GM21528 (cell line): ENCODE data around the gene RBM34.
"Not testable (repeated sequence)": the region's sequence is repeated elsewhere in the genome, so short reads cannot be mapped to it uniquely, and the experiment has no call there.

Experiments used
- ATAC-seq: cut with Tn5 transposase; IDR thresholded peaks from one replicate; pipeline ENCODE4 v1.9.1; 2021; ENCODE audit warnings: mild to moderate bottlenecking, moderate library complexity; ENCODE audit not compliant: unreplicated experiment, low FRiP score

RBM34 gene

GRCh38 chr1:235093013-235093695, 67.9 kb downstream of the RBM34 start:
- no peak for ATAC-seq

GRCh38 chr1:235092415-235092814, 68.6 kb downstream of the RBM34 start:
- not testable (repeated sequence) for ATAC-seq

GRCh38 chr1:235092045-235092406, 69.0 kb downstream of the RBM34 start:
- ATAC-seq, result not testable (repeated sequence)

- ATAC-seq, result not testable (repeated sequence)
These were observed 69.6 kb downstream of the RBM34 start for GRCh38 chr1:235091319-235092044.

- ATAC-seq, result no peak
These were observed 70.5 kb downstream of the RBM34 start for GRCh38 chr1:235090406-235091069.

- no peak for ATAC-seq
These were observed 72.1 kb downstream of the RBM34 start for GRCh38 chr1:235088907-235089306.

- ATAC-seq, result no peak
These were observed 72.6 kb downstream of the RBM34 start for GRCh38 chr1:235088430-235088829.

- ATAC-seq, result no peak
These were observed 73.1 kb downstream of the RBM34 start for GRCh38 chr1:235087906-235088305.

GRCh38 chr1:235085411-235086117, 75.5 kb downstream of the RBM34 start:
- not testable (repeated sequence) for ATAC-seq
